Neural progenitor cell (in vitro differentiated cells): ENCODE results near the gene TMEM233.

ENCODE experiments used
- EZH2 ChIP-seq: fragments of 200-600 bp; sonication (generic); IDR thresholded peaks from 2 replicates; pipeline ENCODE4 v1.6.1; 2017; ENCODE audit warnings: antibody characterized with exemption, mild to moderate bottlenecking, moderate library complexity
- EZH2phosphoT487 ChIP-seq: fragments of 200-600 bp; sonication (generic); IDR thresholded peaks from 2 replicates; pipeline ENCODE4 v1.6.1; 2017; ENCODE audit warnings: antibody characterized with exemption
- TF ChIP-seq, protein P1 (sequence below): fragments of 200-600 bp; sonication (generic); IDR thresholded peaks from 2 replicates; pipeline ENCODE4 v1.5.1; 2017; ENCODE audit warnings: antibody characterized with exemption, mild to moderate bottlenecking

- TF ChIP-seq, protein P1, sequence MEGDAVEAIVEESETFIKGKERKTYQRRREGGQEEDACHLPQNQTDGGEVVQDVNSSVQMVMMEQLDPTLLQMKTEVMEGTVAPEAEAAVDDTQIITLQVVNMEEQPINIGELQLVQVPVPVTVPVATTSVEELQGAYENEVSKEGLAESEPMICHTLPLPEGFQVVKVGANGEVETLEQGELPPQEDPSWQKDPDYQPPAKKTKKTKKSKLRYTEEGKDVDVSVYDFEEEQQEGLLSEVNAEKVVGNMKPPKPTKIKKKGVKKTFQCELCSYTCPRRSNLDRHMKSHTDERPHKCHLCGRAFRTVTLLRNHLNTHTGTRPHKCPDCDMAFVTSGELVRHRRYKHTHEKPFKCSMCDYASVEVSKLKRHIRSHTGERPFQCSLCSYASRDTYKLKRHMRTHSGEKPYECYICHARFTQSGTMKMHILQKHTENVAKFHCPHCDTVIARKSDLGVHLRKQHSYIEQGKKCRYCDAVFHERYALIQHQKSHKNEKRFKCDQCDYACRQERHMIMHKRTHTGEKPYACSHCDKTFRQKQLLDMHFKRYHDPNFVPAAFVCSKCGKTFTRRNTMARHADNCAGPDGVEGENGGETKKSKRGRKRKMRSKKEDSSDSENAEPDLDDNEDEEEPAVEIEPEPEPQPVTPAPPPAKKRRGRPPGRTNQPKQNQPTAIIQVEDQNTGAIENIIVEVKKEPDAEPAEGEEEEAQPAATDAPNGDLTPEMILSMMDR, result no peak
- TF ChIP-seq EZH2phosphoT487 (no peak), EZH2 (no peak)
Observed at GRCh38 chr12:119627686-119628085, 34.1 kb downstream of the TMEM233 start.
